Stimulated activated CD4-positive, alpha-beta T cell treated with anti-CD3 and anti-CD28 coated beads, Interleukin-12 subunit alpha, Interleukin-12 subunit beta, amount 100 ng/mL, for 48 hours (primary cell): ENCODE measurements around the gene ADGRB2.

Experiments used
- DNase-seq, 3 donors: peaks; one replicate each; pipeline ENCODE4 v3.0.0-alpha.2; 2020; ENCODE audit warnings: low read depth in 2 of 3, low spot score in 1 of 3

The ADGRB2 gene

DNA sequence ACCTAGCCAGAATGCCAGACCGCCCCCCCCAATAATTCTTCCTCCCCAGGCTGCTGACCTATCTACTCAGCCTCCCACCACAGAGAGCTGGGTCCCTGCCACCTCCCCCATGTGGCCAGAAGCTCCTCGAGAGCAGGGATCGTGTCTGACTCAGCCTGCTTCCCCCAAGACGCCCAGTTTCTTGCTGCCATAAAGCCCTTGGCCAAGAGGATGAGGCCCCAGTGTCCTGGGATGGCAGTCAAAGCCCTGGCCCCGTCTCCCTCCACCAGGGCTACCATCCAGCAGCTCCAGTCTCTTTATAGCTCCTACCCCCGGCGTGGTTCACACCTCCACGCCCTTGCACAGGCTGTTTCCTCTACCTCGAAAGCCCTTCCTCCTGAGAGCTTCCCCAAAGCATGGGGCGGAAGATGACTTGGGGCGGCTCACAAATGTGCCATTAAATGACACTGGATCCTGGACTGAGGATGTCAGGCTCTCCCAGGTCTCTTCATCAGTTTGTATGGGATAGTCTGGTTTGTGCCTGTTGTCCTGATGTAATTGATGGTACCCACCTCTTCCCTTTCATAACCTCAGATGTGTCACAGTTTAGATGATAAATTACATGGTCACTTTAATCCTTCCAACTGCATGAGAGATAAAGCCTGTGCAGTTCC, 13.2 kb downstream of the ADGRB2 start:
- DNase-seq = no peak

DNA sequence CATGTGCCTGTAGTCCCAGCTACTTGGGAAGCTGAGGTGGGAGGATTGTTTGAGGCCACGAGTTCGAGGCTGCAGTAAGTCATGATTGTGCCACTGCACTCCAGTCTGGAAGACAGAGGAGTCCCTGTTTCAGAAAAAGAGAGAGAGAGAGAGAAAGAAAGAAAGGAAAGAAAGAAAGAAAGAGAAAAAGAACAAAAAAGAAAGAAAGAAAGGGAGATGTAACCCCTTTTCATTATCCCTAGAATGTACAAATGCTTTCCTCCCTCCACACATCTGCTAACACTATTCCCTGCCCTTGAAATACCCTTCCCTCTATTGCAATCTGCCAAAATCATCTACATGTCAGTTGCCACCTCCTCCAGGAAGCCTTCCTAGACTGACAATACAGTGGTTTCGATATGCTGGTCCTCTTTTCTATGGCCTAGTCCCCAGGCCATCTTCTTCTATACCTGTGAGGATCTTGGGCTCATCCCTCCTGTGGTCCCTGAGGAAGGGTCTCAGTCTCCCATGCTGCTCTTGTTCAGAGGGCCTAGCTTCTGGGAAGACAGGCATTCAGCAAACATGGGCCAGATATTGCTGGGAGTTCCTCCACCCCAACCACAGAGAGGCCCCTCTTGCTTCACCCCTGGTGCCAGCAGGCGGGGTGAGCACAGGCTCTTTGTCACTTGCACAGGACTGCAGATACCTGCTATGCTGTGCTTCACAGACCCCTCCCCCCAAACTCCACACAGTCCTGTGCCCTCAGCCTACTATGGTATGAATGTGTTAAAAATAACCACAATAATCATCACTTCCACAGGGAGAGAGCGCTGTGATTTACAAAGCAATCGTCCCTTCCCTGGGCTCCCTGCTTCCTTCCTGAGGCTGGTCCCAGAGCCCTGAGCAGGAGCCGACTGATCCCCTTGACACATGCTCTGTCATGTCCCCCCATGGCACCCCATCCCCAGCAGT, 14.1 kb downstream of the ADGRB2 start:
- DNase-seq = no peak

DNA sequence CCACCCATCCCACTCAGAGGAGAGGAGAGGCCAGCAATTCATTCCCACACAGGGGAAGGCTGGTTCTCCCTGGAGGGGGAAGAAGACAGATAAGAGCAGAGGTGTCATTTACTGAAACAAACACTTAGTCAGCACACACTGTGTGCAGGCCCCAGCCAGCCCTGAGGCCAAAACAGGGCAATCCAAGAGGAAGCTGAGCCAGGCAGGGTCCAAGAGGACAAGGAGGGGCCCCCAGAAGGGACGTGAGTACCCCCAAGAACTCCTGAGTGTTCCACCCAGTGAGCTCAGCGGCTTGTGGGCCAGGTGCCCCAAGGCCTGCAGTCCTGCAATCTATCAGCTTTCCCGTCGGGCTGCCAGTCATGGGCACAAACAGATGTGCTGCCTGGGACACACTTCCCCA, 15.8 kb downstream of the ADGRB2 start:
- no peak for DNase-seq

DNA sequence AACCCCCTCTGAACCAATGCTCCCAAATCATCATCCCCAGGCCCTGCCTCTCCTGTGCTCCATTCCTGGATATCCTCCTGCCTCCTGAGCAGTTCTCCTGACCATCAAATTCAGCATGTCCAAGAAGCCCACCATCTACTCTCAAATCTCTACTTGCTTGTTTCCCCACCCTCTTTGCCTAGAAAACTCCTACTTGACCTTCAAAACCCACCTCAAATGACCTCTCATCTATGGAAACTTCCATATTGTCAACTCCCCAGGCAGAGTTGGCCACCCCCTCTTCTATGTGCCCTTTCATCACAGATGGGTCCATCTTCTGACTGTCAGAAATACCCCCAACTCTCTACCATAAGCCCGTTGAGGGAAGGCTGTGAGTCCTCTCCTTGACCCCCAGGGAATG, 16.8 kb downstream of the ADGRB2 start:
- DNase-seq = no peak

DNA sequence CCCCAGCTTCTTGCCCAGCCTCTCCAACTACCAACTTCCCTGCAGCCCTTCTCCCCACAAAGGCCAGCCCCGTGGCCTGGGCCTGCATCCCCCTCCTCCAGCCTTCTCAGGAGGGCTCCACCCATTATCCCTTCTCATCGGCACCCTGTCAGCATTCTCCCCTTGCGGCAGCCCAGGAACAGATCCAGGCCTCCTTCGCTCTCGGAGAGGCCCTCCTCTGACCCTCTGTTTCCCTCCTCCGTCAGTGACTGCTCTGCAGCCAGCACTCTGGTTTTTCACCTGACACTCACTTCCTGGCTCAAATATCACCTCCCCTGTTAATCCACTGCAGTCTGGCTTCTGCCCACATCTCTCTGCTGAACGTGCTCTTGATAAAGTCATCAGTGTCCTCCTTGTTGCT, 17.5 kb downstream of the ADGRB2 start:
- DNase-seq = no peak

DNA sequence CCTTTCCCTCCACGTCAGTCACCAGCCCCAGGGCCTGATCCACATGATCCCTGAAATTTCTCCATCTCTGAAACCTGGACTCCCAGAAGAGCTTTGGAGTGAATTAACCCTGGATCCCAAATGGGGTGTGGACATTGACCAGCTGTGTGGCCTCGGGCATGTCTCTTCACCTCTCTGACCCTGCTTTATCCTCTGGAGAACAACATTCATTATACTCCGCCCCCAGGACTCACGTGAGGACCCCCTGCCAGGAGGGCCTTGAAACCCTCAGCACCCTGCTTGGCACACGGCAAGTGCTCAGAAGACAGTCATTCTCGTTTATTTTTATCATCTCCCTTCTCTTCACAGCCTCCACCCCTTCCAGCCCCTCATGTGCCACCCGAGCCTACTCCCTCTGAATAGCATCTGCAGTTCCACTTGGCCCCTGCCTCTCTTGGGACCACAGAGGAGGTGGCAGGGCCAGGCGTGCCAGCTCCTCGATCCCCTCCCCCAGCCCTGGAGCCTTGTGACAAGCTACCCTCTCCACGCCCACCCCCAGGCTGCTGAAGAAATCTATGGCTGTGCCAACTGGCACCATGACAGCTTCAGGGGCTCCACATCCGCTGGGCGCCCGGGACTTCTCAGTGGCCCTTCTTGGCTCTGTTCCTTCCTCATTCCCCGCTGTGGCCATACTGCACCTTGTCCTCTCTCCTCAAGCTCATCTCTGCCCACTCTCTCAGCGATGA, 18.0 kb downstream of the ADGRB2 start:
- DNase-seq = no peak

DNA sequence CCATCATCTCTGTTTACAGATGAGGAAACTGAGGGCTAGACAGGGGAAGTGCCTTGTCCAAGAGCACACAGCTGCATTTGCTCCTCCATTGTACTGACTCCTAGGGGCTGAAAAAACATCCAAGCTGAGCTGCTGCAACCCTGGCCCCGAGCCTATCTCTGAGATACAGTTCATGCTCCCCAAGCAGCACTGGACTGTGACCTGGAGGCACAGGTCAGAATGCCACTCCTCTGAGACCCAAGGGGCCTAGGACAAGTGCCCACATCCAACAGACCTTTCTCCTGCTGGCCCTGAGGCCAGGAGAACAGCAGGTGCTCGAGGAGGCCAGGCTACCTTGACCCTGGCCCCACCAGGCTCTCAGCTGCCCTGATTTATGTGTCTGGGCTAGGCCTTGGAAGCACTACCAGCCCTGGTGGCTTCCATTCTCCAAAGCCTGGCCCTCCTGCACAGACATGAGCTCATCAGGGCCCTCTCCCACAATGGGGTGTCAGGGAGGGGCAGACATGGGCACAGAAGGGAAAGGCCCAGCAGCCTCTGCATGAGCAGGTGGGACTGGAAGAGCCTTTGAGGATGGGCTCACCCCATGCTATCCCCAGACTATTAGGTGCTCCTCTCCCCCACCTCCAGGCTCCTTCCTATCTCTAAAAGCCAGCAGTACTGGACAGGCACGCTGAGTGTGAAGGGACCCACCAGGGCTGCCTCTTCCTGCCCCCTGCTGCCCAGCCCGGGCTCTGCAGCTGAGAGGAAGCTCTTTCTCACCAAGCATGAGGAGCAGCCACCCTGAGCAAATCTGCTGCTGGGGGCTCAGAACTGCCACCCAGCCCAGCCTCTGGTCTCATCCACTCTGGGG, 18.8 kb downstream of the ADGRB2 start:
- peak; percentile 33 to 49 (median 35) for DNase-seq

DNA sequence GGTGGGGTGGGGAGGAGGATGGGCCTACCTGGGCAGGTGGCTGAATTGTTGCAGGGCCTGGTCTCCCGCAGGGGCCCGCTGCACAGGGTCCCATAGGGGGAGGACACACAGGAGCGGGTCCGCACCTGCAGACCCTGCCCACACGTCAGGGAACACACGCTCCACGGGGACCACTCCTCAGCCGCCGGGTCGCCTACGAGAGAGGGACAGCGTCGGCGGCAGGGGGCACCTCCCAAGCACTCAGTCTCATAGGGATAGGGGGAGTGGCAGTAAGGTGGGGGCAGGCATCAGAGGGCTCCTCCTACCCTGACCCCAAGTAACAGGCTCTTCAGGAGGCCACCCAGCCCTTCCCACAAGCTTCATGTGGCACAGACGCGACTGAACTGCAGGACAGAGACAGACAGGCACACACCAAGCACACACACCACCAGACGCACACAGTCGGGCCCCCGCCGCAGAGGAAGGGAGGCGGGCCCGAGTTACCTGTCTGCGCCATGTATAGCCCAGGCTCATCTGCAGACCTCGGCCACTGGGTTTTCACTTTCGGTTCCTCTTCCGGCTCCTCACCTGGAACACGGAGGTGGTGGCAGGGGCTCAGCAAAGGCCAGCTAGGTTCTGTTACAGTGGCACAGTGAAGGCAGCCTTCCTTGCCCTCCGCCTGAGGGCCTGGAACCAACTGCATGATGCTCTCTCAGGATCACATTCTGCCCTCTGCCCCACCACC, 19.8 kb downstream of the ADGRB2 start:
- DNase-seq = no peak

DNA sequence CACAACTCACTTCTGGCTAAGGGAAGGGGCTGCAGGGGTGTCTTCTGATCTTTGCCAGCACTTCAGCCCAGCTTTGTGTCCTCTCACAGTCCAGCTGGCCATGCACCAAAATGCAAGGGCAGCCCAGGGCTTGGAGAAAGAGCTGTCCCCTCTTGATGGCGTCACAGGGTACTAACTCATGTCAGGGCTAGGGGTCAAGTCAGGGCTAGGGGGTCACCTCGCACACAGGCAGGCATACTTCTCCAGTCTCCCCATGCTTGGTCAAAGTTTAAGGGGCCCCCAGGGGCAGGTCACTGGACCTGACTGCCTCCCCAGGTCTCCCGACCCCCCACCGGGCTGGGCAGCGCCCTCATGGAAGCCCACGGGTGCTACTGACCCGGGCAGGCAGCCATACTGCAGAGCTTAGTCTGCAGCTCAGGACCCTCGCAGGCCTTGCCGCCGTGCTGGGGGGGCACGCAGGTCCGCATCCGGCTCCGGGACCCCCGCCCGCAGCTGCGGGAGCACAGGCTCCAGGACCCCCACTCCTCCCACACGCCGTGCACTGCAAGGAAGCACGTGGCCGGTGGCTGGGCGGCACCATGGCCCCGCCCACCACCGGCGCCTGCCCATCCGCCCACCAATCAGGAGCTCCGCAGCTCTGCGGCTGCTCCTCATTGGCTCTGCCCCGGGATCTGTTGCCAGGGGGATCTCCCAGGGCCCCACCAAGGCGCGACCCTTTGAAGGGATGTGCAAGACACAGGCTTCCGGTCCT, 21.5 kb downstream of the ADGRB2 start:
- no peak for DNase-seq

DNA sequence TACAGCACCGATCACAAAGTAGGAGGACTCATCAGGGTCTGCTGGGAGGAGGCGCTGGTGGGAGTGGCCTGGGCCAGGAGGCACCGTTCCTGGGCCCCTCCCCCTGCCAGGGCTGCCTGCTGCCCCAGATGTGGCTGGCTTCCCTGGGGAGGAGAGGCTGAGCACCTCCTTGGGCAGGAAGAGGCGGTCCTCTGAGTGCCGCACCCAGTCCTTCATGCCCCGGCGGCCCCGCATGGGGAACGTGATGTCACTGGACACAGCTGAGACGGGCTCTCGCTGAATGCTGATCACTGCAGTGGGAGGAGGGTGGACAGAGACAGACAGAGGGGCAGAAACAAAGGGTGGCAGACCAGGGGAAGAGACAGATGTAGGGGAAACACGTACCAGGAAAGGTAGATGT, 24.8 kb downstream of the ADGRB2 start:
- peak in 2 of 3 donors; percentile 20 to 28 for DNase-seq

DNA sequence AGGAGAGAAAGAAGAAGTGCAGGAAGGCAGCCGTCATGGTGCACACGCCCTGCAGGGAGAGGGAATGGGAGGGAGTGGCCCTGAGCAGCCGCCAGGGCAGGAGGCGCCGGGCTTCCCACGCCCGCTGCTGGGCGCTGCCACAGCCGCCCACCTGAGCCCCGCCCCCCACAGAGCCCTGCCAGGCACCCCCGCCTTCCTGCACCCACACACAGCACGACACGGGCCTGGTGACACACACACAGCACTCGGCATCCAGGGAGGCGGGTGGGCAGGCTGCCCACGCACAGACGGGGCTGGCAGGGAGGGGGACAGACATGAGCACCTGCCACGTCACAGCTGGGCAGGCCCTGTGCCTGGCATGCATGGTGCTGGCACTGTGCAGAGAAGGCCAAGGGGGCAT, 27.5 kb downstream of the ADGRB2 start:
- no peak for DNase-seq

DNA sequence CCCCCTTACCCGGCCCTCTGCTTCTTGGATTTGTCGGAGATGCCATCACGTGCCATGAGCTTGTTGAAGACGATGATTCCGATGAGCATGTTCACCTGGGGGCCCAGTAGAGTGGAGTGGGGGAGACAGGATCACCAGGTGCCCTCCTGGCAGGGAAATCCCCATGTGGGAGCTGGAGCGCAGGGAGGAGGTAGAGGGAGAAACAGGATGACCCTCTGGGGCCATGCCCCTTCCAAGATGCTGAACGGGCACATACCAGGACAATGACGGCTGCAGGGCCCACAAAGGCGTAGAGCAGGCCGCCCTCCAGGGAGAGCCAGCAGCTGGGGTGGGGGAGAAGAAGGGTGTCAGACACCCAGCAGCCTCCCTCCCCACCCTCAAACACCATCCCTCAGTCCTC, 28.6 kb downstream of the ADGRB2 start:
- no peak for DNase-seq

DNA sequence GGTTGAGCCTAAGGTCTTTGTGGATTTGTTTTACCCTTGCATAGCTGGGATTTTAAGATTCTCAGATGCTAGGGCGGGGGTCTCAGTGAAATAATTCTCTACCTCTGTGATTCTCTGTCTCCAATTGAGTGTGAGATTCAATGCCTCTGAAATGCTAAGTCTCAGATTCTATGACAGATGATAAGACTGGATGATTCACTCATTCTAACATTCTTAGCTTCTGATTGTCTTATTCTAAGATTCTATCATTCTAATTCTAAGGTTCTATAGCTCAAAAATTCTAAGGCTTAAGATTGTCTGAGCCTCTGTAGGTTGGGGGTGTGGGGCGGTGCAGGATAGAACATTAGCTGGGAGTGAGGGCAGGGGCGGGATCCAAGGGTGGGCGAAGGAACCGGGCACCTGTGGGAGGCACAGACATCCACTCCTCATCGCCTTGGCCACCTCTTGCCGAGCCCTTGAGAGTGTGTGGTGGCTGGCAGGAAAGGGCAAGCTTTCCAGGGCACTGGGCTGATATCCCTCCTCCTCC, 29.5 kb downstream of the ADGRB2 start:
- no peak for DNase-seq

DNA sequence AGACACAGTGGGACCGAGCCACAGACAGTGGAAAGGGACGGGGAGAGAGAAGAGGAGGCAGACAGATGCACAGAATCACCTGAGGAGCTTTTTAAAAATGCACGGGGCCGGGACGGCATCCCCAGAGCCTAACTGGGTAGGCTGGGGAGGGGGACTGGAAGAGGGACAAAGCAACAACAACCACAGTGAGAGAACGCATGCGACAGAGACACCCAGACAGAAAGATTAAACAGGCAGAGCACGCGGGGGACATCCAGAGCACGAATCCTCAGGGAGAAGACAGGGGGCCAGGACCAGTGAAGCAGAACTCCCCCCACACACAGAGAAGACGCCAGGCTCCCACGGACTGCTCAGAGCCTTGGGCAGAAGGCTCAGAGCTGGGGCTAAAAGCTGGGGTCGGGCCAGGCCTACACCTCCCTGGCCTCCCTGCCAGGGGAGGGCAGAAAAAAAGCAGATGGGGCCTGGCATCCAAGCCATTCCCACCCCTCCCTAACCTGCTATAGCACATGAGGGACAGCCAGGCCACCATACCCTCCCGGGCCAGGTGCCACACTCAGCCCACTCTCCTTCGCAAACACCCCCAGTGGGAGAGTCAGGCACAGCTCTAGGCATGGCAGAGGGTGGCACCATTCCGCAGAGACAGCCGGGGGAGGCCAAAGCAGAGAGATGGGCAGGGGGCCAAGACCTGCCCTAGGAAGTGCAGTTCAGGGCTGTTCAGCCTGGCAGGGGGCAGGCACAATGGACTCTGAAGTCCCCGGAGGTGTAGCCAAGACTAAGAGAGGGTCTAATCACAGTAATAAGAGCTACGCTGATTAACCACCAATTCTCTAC, 30.5 kb downstream of the ADGRB2 start:
- no peak for DNase-seq

DNA sequence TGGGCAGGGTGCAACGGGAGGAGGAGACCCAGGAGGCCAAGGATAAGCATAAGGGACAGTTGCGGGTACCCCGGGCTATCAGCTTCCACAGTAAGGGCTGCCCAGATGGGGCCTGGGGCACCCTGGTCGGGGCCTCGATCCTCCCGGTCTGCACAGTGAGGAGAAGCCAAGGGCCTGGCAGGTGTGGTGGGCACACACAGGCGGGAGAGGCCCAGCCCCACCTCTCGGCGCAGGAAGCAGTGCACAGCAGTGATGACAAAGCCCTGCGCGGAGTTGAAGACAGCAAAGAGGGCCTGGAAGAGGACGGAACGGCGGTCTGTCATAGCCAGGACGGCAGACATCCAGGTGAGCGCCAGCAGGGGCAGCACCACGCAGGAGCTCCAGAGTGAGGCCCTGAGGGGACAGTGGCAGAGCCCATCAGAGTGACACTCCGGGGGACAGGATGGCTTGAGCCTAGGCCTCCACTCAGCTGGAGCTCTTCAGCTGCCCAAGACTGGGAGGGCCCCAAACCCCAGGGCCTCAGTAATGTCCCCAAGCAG, 31.3 kb downstream of the ADGRB2 start:
- DNase-seq = no peak

DNA sequence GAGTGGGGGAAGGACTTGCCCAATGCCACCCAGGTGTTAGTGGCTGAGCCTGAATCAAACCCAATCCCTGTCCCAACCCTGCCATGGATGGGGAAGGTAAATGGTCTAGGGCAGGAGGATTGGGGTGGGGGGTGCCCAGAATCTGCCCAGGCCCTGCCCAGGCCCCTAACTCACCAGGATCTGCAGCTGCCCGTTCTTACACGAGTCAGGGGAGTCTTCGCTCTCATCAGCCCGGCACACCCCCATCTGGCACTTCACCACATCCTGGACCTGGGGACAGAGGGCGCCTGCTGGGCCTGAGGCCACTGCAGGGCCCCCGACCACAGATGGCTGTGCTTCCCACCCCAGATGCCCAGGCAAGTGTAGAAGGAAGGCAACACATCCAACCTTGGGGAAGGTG, 31.8 kb downstream of the ADGRB2 start:
- DNase-seq = no peak

DNA sequence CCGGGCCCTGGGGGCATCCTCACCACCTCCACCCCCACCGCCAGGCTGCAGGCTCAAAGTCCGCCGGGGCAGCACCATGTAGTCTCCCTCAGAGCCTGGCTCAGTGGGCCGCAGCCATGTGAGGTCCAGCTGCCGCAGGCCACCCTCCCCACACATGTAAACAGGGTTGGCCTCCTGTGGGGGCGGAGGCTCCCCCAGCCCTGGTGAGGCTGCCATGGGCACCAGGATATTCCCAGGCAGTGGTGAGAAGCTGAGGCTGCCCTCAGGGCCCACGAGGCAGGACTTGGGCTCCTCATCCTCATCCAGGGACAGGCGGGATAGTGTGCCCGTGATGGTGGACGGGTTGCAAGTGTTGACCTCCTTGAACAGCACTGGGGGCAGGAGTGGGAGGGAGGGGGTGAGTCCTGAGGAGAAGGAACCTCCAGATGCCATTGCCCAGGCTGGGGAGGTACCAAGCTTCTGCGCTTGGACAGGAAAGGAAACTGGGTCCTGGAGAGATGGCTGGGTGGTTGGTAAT, 33.0 kb downstream of the ADGRB2 start:
- no peak for DNase-seq
